ENCODE results near the gene CCDC148. TPM values are rescaled to one million over a fixed set of nuclear protein-coding genes. Genes with fewer than 3 reads are reported as not detected.

Gene CCDC148
- total and polyA plus RNA-seq, 2 donors = 0.55 to 1.1 TPM

GRCh38 chr2:158391876-158392275 is 64.7 kb downstream of the CCDC148 start:
- 77% methylated on average over 2 of the region's 2 CpGs for WGBS
- no peaks in the 10 kb centered on the region for H3K27me3 ChIP-seq (ENCODE audit: control insufficient read depth in 2 of 2, insufficient read depth in 1 of 2, low read length in 1 of 2)
- H3K9me3 ChIP-seq (ENCODE audit: control insufficient read depth in 2 of 2, insufficient read depth in 1 of 2, low read length in 1 of 2) = no peaks in the 10 kb centered on the region
- peak in 1 of 9 donors; percentile 4 for DNase-seq (ENCODE audit: low read depth in 6 of 9, low spot score in 9 of 9)
- no peaks in the 10 kb centered on the region for H3K36me3 ChIP-seq (ENCODE audit: control insufficient read depth in 2 of 2, insufficient read depth in 2 of 2, low read length in 1 of 2)
- H3K4me1 ChIP-seq (ENCODE audit: control insufficient read depth in 2 of 2, insufficient read depth in 2 of 2, low read length in 2 of 2) = no peaks in the 10 kb centered on the region
- no peak overlapping the region for H3K27ac ChIP-seq (ENCODE audit: low read depth in 1 of 2, low read length in 1 of 2)
- H3K4me3 ChIP-seq (ENCODE audit: low read length in 2 of 2) = no peak overlapping the region

DNA sequence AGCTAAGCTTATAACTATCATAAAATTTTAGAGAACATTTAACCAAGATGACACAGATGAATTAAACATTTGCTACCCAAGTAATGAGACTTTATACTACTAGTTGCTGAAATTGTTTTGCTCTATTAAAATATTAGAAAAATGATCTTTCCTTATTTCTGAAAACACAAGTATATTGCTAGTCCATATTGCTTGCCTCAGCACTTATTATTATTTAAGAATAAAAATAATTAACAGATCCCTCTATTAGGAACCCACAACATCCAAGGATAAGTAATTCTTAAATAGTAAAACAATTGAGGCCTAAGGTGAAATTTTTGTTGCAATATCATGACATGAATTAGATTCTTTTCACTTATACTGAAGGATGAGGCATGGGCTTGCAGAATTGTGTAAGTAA is 65.2 kb downstream of the CCDC148 start:
- H3K4me1 ChIP-seq (ENCODE audit: control insufficient read depth in 2 of 2, insufficient read depth in 2 of 2, low read length in 2 of 2) = no peaks in the 10 kb centered on the region

GRCh38 chr2:158388159-158388558 is 68.4 kb downstream of the CCDC148 start:
- H3K27ac ChIP-seq (ENCODE audit: low read depth in 1 of 2, low read length in 1 of 2) = no peak overlapping the region
- H3K27me3 ChIP-seq (ENCODE audit: control insufficient read depth in 2 of 2, insufficient read depth in 1 of 2, low read length in 1 of 2) = no peaks in the 10 kb centered on the region
- no peak for DNase-seq (ENCODE audit: low read depth in 6 of 9, low spot score in 9 of 9)
- 98% methylated on average over 1 of the region's 1 CpG for WGBS
- H3K9me3 ChIP-seq (ENCODE audit: control insufficient read depth in 2 of 2, insufficient read depth in 1 of 2, low read length in 1 of 2) = no peaks in the 10 kb centered on the region
- H3K4me1 ChIP-seq (ENCODE audit: control insufficient read depth in 2 of 2, insufficient read depth in 2 of 2, low read length in 2 of 2) = no peaks in the 10 kb centered on the region
- no peaks in the 10 kb centered on the region for H3K36me3 ChIP-seq (ENCODE audit: control insufficient read depth in 2 of 2, insufficient read depth in 2 of 2, low read length in 1 of 2)
- no peak overlapping the region for H3K4me3 ChIP-seq (ENCODE audit: low read length in 2 of 2)

More for the DNA sequence above, 65.2 kb downstream of the CCDC148 start:
- Histone ChIP-seq H3K27ac (ENCODE audit: low read depth in 1 of 2, low read length in 1 of 2) (no peak overlapping the region), H3K36me3 (ENCODE audit: control insufficient read depth in 2 of 2, insufficient read depth in 2 of 2, low read length in 1 of 2) (no peaks in the 10 kb centered on the region), H3K9me3 (ENCODE audit: control insufficient read depth in 2 of 2, insufficient read depth in 1 of 2, low read length in 1 of 2) (no peaks in the 10 kb centered on the region), H3K4me3 (ENCODE audit: low read length in 2 of 2) (no peak overlapping the region), H3K27me3 (ENCODE audit: control insufficient read depth in 2 of 2, insufficient read depth in 1 of 2, low read length in 1 of 2) (no peaks in the 10 kb centered on the region)
- no peak for DNase-seq (ENCODE audit: low read depth in 6 of 9, low spot score in 9 of 9)

DNA sequence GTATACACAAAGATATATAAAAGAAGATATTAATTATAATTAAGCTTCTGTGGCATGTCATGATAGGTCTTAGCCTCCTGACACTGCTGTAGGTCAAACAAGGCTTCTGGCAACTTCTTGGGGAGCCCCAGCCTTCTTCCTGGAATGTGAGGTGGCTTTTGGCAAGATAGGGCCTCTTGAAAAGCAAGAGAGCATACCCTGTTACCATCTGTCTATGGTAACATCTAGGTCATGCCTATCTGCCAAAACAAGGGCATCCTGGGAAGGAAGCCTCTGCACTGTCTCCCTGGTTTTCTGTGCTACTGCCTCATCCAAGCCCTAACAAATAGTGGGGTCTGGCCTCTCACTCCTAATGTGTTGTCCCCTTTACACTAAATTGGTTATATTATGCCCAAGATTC is 70.9 kb downstream of the CCDC148 start:
- Histone ChIP-seq H3K9me3 (ENCODE audit: control insufficient read depth in 2 of 2, insufficient read depth in 1 of 2, low read length in 1 of 2) (no peaks in the 10 kb centered on the region), H3K27ac (ENCODE audit: low read depth in 1 of 2, low read length in 1 of 2) (no peak overlapping the region), H3K4me3 (ENCODE audit: low read length in 2 of 2) (no peak overlapping the region), H3K27me3 (ENCODE audit: control insufficient read depth in 2 of 2, insufficient read depth in 1 of 2, low read length in 1 of 2) (no peaks in the 10 kb centered on the region), H3K36me3 (ENCODE audit: control insufficient read depth in 2 of 2, insufficient read depth in 2 of 2, low read length in 1 of 2) (no peaks in the 10 kb centered on the region), H3K4me1 (ENCODE audit: control insufficient read depth in 2 of 2, insufficient read depth in 2 of 2, low read length in 2 of 2) (no peaks in the 10 kb centered on the region)
- DNase-seq (ENCODE audit: low read depth in 6 of 9, low spot score in 9 of 9) = no peak

DNA sequence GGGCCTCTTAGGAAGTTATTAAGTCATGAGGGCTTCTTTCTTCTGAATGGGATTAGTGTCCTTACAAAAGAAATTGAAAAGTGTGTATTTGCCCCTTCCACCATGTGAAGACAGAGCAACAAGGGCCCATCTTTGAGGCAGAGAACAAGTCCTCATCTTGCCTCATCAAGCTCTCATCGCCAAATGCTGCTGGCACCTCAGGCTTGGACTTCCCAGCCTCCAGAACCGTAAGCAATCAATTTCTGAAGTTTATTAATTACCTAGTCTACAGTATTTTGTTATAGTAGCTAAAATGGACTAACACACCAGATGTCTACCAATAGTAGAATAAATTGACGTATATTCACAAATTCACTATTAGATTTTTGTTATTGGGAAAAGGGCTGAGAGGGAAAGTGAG is 74.6 kb downstream of the CCDC148 start:
- H3K4me3 ChIP-seq (ENCODE audit: low read length in 2 of 2) = no peak overlapping the region
- 79% methylated on average over 3 of the region's 3 CpGs for WGBS
- H3K27me3 ChIP-seq (ENCODE audit: control insufficient read depth in 2 of 2, insufficient read depth in 1 of 2, low read length in 1 of 2) = no peaks in the 10 kb centered on the region
- H3K4me1 ChIP-seq (ENCODE audit: control insufficient read depth in 2 of 2, insufficient read depth in 2 of 2, low read length in 2 of 2) = no peaks in the 10 kb centered on the region
- H3K36me3 ChIP-seq (ENCODE audit: control insufficient read depth in 2 of 2, insufficient read depth in 2 of 2, low read length in 1 of 2) = no peaks in the 10 kb centered on the region
- no peak for DNase-seq (ENCODE audit: low read depth in 6 of 9, low spot score in 9 of 9)
- H3K27ac ChIP-seq (ENCODE audit: low read depth in 1 of 2, low read length in 1 of 2) = no peak overlapping the region
- H3K9me3 ChIP-seq (ENCODE audit: control insufficient read depth in 2 of 2, insufficient read depth in 1 of 2, low read length in 1 of 2) = no peaks in the 10 kb centered on the region

GRCh38 chr2:158381205-158381604 is 75.3 kb downstream of the CCDC148 start:
- Histone ChIP-seq H3K4me1 (ENCODE audit: control insufficient read depth in 2 of 2, insufficient read depth in 2 of 2, low read length in 2 of 2) (no peaks in the 10 kb centered on the region), H3K27me3 (ENCODE audit: control insufficient read depth in 2 of 2, insufficient read depth in 1 of 2, low read length in 1 of 2) (no peaks in the 10 kb centered on the region), H3K9me3 (ENCODE audit: control insufficient read depth in 2 of 2, insufficient read depth in 1 of 2, low read length in 1 of 2) (no peaks in the 10 kb centered on the region), H3K36me3 (ENCODE audit: control insufficient read depth in 2 of 2, insufficient read depth in 2 of 2, low read length in 1 of 2) (no peaks in the 10 kb centered on the region), H3K4me3 (ENCODE audit: low read length in 2 of 2) (no peak overlapping the region), H3K27ac (ENCODE audit: low read depth in 1 of 2, low read length in 1 of 2) (no peak overlapping the region)
- 97% methylated on average over 3 of the region's 3 CpGs for WGBS
- no peak for DNase-seq (ENCODE audit: low read depth in 6 of 9, low spot score in 9 of 9)

GRCh38 chr2:158380746-158381145 is 75.8 kb downstream of the CCDC148 start:
- Histone ChIP-seq H3K4me3 (ENCODE audit: low read length in 2 of 2) (no peak overlapping the region), H3K27ac (ENCODE audit: low read depth in 1 of 2, low read length in 1 of 2) (no peak overlapping the region), H3K4me1 (ENCODE audit: control insufficient read depth in 2 of 2, insufficient read depth in 2 of 2, low read length in 2 of 2) (no peaks in the 10 kb centered on the region), H3K36me3 (ENCODE audit: control insufficient read depth in 2 of 2, insufficient read depth in 2 of 2, low read length in 1 of 2) (no peaks in the 10 kb centered on the region), H3K27me3 (ENCODE audit: control insufficient read depth in 2 of 2, insufficient read depth in 1 of 2, low read length in 1 of 2) (no peaks in the 10 kb centered on the region), H3K9me3 (ENCODE audit: control insufficient read depth in 2 of 2, insufficient read depth in 1 of 2, low read length in 1 of 2) (no peaks in the 10 kb centered on the region)
- no peak for DNase-seq (ENCODE audit: low read depth in 6 of 9, low spot score in 9 of 9)

GRCh38 chr2:158378926-158379325 is 77.6 kb downstream of the CCDC148 start:
- Histone ChIP-seq H3K9me3 (ENCODE audit: control insufficient read depth in 2 of 2, insufficient read depth in 1 of 2, low read length in 1 of 2) (no peaks in the 10 kb centered on the region), H3K4me1 (ENCODE audit: control insufficient read depth in 2 of 2, insufficient read depth in 2 of 2, low read length in 2 of 2) (no peaks in the 10 kb centered on the region), H3K4me3 (ENCODE audit: low read length in 2 of 2) (no peak overlapping the region), H3K27me3 (ENCODE audit: control insufficient read depth in 2 of 2, insufficient read depth in 1 of 2, low read length in 1 of 2) (no peaks in the 10 kb centered on the region), H3K27ac (ENCODE audit: low read depth in 1 of 2, low read length in 1 of 2) (no peak overlapping the region), H3K36me3 (ENCODE audit: control insufficient read depth in 2 of 2, insufficient read depth in 2 of 2, low read length in 1 of 2) (no peaks in the 10 kb centered on the region)
- 90% methylated on average over 1 of the region's 1 CpG for WGBS
- no peak for DNase-seq (ENCODE audit: low read depth in 6 of 9, low spot score in 9 of 9)

- Histone ChIP-seq H3K4me1 (ENCODE audit: control insufficient read depth in 2 of 2, insufficient read depth in 2 of 2, low read length in 2 of 2) (no peaks in the 10 kb centered on the region), H3K4me3 (ENCODE audit: low read length in 2 of 2) (no peak overlapping the region), H3K27ac (ENCODE audit: low read depth in 1 of 2, low read length in 1 of 2) (no peak overlapping the region), H3K36me3 (ENCODE audit: control insufficient read depth in 2 of 2, insufficient read depth in 2 of 2, low read length in 1 of 2) (no peaks in the 10 kb centered on the region), H3K27me3 (ENCODE audit: control insufficient read depth in 2 of 2, insufficient read depth in 1 of 2, low read length in 1 of 2) (no peaks in the 10 kb centered on the region), H3K9me3 (ENCODE audit: control insufficient read depth in 2 of 2, insufficient read depth in 1 of 2, low read length in 1 of 2) (no peaks in the 10 kb centered on the region)
- no peak for DNase-seq (ENCODE audit: low read depth in 6 of 9, low spot score in 9 of 9)
- 96% methylated on average over 5 of the region's 5 CpGs for WGBS
These were observed 90.2 kb downstream of the CCDC148 start for GRCh38 chr2:158366342-158366741.

DNA sequence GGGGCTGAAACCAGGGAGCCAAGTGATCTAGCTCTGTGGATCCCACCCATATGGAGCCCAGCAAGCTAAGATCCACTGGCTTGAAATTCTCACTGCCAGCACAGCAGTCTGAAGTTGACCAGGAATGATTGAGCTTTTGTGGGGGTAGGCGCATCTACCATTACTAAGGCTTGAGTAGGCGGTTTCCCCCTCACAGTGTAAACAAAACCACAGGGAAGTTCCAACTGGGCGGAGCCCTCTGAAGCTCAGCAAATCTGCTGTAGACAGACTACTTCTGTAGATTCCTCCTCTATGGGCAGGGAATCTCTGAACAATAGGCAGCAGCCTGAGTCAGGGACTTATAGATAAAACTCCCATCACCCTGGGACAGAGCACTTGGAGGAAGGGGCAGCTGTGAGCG is 96.7 kb downstream of the CCDC148 start:
- Histone ChIP-seq H3K9me3 (ENCODE audit: control insufficient read depth in 2 of 2, insufficient read depth in 1 of 2, low read length in 1 of 2) (no peaks in the 10 kb centered on the region), H3K4me1 (ENCODE audit: control insufficient read depth in 2 of 2, insufficient read depth in 2 of 2, low read length in 2 of 2) (no peaks in the 10 kb centered on the region), H3K4me3 (ENCODE audit: low read length in 2 of 2) (no peak overlapping the region), H3K27ac (ENCODE audit: low read depth in 1 of 2, low read length in 1 of 2) (no peak overlapping the region), H3K27me3 (ENCODE audit: control insufficient read depth in 2 of 2, insufficient read depth in 1 of 2, low read length in 1 of 2) (no peaks in the 10 kb centered on the region), H3K36me3 (ENCODE audit: control insufficient read depth in 2 of 2, insufficient read depth in 2 of 2, low read length in 1 of 2) (no peaks in the 10 kb centered on the region)
- no peak for DNase-seq (ENCODE audit: low read depth in 6 of 9, low spot score in 9 of 9)
- WGBS = 96% methylated on average over 4 of the region's 4 CpGs

Data from thymus (tissue), 11 donors.